GM12801 (cell line): ENCODE results near the gene GCK.

Source experiments
- TF ChIP-seq, protein P1 (sequence below): IDR thresholded peaks from one replicate; pipeline ENCODE4 v1.5.1; 2011; ENCODE audit warnings: control low read depth; ENCODE audit not compliant: insufficient read length; ENCODE audit errors: extremely low read depth

Gene GCK

DNA sequence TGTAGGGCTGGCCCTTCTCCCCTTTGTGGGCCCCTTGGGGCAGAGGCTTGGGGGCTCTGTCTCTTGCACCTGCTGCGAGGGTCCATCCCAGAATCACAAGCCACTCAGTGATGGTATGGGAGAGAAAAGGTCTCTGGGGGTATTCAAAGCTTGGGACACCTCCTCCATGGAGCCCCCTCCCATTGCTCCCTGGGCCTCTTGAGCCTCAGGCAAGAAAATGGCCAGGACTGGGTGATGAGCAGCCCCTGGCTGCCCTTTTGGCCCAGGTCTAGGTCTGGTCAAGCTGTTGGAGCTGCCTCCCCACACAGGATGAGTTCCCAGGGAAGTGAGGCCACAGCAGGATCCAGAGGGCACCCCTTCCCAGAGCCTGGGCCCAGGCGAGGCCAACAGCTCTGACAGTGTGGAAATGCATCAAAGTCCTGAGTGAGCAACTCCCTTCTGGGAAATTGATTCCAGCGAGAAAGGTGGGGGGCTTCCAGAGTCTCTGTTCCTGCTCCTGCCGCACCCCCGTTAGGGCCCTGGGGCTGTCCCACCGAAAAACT lies 44.7 kb downstream of the GCK start:
- TF ChIP-seq, protein P1, sequence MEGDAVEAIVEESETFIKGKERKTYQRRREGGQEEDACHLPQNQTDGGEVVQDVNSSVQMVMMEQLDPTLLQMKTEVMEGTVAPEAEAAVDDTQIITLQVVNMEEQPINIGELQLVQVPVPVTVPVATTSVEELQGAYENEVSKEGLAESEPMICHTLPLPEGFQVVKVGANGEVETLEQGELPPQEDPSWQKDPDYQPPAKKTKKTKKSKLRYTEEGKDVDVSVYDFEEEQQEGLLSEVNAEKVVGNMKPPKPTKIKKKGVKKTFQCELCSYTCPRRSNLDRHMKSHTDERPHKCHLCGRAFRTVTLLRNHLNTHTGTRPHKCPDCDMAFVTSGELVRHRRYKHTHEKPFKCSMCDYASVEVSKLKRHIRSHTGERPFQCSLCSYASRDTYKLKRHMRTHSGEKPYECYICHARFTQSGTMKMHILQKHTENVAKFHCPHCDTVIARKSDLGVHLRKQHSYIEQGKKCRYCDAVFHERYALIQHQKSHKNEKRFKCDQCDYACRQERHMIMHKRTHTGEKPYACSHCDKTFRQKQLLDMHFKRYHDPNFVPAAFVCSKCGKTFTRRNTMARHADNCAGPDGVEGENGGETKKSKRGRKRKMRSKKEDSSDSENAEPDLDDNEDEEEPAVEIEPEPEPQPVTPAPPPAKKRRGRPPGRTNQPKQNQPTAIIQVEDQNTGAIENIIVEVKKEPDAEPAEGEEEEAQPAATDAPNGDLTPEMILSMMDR, result no peak

DNA sequence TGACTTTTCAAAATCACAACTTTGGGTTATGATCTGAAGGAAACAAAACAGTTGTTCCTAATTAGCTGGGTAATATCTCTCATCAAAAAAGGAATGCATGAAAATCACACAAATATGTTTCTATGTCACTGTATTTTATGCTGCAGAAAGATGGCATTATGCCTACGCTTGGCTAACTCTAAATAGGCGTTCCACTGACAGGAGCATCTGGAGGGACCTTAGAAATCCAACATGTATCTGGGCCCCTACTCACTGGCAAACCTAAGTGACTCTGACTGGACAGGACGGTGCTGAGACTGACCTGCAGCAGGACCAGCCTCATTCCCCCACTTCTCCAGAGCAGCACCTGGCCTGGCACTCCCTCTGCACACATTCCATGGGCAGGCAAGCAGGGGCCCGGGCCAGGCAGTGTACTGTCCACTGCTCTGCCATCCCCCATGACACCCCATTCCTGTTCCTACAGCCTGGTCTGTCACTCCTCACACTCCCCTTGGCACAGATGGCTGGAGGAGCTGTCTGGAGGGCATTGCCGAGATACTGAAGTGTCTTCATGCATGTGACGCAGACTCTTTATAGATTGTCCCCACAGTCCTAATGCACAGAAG lies 45.5 kb downstream of the GCK start:
- TF ChIP-seq, protein P1, result no peak

DNA sequence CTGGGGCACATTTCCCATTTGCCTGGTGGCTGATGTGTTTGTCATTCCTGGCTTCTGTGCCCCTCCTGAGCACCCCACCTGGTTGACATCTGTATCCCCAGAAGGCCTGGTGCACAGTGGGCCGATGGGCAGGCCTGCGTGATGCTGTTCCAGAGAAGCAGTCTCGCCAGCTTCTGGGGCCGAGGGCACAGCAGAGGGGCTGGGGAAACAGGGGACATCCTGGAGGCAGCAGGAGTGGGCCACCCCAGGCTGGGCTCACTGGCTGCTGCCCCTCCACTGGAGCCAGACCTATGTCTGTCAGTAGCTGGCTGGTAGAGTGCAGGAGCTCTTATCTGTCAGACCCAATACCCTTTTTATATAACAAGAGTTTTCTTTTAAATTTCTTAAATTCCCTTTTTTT lies 47.2 kb downstream of the GCK start:
- TF ChIP-seq, protein P1, result no peak

DNA sequence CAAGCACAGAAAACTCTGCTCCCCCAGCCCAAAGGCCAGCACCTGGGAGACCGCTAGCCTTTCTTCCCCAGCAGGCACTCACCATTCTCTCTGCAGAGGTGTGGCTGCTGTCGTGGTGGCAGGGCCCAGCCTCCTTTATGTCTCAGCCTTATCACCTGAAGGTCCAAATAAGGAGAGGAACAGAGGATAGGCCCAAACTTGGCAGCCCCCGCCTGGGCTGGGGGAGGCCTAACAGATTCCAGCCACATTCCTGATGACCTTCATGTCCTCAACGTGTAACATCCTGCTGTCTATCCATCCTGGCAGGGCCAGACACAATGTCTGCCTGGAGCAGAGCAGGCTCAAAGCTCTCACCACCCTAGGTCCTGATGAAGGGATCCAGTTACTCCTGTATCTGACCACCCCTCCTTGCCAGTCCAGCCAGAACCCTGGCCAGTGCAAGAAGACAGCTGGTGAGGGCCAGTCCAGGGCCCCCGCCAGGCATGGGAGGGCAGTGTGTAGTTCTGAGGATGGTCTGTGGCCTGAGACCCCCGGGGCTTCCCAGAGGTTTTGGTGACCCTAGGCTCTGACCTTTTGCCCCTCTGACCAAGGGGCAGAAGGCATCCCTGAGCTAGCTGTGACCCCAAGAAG lies 47.9 kb downstream of the GCK start, which contains the start of gene MYL7:
Gene MYL7, minus strand, starts transcription at position 112 of the 630 bp plus-strand sequence. Its CDS starts 27 bp downstream, at position 85.
- TF ChIP-seq, protein P1, result no peak

DNA sequence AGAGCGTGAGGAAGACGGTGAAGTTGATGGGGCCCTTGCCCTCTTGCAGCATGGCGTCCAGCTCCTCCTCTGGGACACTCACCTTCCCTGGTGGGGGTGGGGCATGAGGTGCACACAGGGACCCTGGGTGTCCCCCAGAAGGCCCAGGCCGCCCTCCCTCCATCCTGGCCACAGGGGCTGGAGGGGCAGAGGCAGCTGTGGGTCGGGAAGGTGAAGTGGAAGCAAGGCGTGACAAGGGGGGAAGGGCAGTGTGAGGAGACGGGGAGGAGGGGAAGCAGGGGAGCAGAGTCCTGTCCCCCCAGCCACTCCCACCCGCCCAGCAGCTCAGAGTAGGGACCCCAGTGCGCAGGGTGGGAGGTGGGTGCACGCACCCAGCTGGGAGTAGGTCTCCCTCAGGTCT lies 48.9 kb downstream of the GCK start:
- TF ChIP-seq, protein P1, result no peak

DNA sequence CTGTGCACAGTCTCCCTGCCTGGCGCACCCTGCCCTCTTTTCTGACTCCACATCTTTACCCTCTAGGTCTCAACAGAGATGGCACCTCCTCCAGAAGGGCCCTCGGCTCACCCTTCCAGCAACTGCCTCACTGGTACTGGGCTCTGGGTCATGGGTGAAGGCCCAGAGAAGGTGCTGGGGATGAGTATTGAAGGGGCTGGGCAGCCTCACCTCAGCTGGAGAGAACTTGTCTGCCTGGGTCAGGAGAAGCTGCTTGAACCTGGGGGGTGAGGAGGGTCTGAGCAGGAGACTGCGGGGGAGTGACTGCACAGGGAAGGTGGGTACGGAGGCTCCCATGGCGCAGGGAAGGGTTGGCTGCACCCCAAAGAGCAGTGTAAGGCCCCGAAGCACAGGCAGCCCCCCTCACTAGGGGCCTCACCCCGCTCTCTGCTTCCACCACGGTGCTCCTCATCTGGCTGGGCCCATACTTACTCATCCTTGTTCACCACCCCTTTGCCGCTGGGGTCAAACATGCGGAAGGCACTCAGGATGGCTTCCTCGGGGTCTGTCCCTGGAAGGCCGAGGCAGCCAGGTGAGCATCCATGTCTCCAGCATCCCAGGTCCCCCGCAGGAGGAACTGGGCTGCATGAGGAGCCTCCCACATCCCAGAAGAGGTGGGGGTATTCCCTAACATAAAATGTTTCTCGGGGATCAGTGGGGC lies 49.8 kb downstream of the GCK start:
- TF ChIP-seq, protein P1, result no peak

DNA sequence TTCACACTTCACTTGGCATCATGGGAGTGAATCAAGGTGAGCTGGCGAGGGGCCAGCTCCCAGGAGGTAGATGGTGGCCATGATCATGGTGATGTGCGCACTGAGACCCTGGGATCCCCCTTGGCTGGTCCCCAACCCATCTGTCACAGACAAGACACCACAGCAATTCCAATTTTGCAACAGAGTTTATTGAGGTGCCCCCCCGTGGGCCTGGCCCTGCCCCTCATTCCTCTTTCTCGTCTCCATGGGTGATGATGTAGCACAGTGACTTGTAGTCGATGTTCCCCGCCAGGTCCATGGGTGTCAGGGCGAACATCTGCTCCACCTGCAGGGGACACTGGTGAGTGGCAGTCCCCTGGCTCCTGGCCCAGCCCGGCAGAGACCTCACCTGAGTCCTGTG lies 50.5 kb downstream of the GCK start:
- TF ChIP-seq, protein P1, result no peak
